Measurements from ENCODE around the gene ZNF536.
"Not testable (repeated sequence)": the region's sequence is repeated elsewhere in the genome, so short reads cannot be mapped to it uniquely, and the experiment has no call there.

ZNF536 gene

DNA sequence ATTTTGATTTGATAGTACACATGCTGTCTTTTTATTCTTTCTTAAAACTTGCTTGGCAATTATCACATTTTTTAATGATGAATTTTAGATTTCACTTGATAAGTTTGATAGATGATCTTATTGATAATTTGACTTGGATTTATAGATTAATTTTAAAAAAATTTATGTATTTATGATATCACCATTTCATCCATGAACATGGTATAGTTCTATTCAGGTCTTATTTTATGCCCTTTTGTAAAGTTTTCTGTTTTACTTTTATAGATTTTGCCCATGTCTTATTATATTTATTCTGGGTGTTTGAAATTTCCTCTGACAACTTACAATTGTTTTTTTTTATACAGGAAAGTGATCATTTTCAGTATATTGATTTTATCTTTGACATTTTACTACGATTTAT, 39.5 kb downstream of the ZNF536 start:
- Histone ChIP-seq H3K27ac (replicated peaks) (no peak overlapping the region), H3K27me3 (ENCODE audit: insufficient read depth, poor library complexity, severe bottlenecking) (no peaks in the 10 kb centered on the region), H3K4me3 (replicated peaks; ENCODE audit: insufficient read depth, low read length) (no peak overlapping the region)
- TF ChIP-seq SPI1 (IDR thresholded peaks at IDR 0.05; ENCODE audit: borderline replicate concordance, low read depth) (no peak), POLR2AphosphoS5 (IDR thresholded peaks at IDR 0.05; ENCODE audit: low read depth) (no peak), GABPA (IDR thresholded peaks at IDR 0.05; ENCODE audit: low read depth) (no peak)
- TF ChIP-seq, protein P1, sequence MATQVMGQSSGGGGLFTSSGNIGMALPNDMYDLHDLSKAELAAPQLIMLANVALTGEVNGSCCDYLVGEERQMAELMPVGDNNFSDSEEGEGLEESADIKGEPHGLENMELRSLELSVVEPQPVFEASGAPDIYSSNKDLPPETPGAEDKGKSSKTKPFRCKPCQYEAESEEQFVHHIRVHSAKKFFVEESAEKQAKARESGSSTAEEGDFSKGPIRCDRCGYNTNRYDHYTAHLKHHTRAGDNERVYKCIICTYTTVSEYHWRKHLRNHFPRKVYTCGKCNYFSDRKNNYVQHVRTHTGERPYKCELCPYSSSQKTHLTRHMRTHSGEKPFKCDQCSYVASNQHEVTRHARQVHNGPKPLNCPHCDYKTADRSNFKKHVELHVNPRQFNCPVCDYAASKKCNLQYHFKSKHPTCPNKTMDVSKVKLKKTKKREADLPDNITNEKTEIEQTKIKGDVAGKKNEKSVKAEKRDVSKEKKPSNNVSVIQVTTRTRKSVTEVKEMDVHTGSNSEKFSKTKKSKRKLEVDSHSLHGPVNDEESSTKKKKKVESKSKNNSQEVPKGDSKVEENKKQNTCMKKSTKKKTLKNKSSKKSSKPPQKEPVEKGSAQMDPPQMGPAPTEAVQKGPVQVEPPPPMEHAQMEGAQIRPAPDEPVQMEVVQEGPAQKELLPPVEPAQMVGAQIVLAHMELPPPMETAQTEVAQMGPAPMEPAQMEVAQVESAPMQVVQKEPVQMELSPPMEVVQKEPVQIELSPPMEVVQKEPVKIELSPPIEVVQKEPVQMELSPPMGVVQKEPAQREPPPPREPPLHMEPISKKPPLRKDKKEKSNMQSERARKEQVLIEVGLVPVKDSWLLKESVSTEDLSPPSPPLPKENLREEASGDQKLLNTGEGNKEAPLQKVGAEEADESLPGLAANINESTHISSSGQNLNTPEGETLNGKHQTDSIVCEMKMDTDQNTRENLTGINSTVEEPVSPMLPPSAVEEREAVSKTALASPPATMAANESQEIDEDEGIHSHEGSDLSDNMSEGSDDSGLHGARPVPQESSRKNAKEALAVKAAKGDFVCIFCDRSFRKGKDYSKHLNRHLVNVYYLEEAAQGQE (IDR thresholded peaks at IDR 0.05; ENCODE audit: insufficient replicate concordance, low read depth) = no peak
- TF ChIP-seq, protein P2, sequence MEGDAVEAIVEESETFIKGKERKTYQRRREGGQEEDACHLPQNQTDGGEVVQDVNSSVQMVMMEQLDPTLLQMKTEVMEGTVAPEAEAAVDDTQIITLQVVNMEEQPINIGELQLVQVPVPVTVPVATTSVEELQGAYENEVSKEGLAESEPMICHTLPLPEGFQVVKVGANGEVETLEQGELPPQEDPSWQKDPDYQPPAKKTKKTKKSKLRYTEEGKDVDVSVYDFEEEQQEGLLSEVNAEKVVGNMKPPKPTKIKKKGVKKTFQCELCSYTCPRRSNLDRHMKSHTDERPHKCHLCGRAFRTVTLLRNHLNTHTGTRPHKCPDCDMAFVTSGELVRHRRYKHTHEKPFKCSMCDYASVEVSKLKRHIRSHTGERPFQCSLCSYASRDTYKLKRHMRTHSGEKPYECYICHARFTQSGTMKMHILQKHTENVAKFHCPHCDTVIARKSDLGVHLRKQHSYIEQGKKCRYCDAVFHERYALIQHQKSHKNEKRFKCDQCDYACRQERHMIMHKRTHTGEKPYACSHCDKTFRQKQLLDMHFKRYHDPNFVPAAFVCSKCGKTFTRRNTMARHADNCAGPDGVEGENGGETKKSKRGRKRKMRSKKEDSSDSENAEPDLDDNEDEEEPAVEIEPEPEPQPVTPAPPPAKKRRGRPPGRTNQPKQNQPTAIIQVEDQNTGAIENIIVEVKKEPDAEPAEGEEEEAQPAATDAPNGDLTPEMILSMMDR (IDR thresholded peaks at IDR 0.05; ENCODE audit: insufficient read depth, low read length) = no peak
- no peak for DNase-seq (ENCODE audit: low read depth in 1 of 2, low spot score in 1 of 2)

DNA sequence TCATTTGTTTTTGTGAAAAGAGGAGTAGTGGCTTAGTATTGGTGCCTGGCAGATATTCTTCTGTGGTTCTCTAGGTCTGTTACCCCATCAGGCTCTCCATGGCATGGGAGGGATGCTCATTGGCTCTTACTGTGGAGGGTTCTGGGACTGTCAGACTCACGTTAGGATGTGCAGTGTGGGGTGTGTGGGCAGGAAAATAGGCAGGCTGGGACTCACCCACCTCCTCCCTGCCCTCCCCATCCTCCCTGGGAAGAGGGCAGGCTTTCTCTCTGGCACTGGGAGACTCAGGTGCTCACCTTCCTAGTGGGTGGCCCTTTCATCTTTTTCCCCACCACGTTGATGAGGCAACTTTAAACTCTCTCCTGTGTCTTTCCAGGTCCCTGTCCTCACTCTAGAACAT, 44.2 kb downstream of the ZNF536 start:
- TF ChIP-seq, protein P2 (IDR thresholded peaks at IDR 0.05; ENCODE audit: insufficient read depth, low read length) = no peak
- TF ChIP-seq POLR2AphosphoS5 (IDR thresholded peaks at IDR 0.05; ENCODE audit: low read depth) = no peak
- TF ChIP-seq GABPA (IDR thresholded peaks at IDR 0.05; ENCODE audit: low read depth) = no peak
- TF ChIP-seq, protein P1 (IDR thresholded peaks at IDR 0.05; ENCODE audit: insufficient replicate concordance, low read depth) = no peak
- TF ChIP-seq SPI1 (IDR thresholded peaks at IDR 0.05; ENCODE audit: borderline replicate concordance, low read depth) = no peak
- DNase-seq (ENCODE audit: low read depth in 1 of 2, low spot score in 1 of 2) = no peak

DNA sequence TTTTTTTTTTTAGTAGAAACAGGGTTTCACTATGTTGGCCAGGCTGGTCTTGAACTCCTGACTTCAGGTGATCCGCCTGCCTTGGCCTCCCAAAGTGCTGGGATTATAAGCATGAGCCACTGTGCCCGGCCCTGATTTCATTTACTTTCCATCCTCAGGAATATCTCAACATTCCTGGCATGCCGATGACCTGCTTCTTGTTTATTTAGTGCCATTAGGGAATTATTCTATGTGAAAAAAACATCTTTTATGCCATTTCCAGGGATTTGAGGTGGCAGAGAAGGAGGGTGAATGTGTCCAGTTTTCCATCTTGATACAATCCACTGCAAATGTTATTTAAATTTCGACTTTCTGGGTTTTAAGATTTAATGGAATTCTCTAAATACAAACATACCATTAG, 45.0 kb downstream of the ZNF536 start:
- H3K27me3 ChIP-seq (ENCODE audit: insufficient read depth, poor library complexity, severe bottlenecking); DNase-seq (ENCODE audit: low read depth in 1 of 2, low spot score in 1 of 2); H3K4me3 ChIP-seq (replicated peaks; ENCODE audit: insufficient read depth, low read length); H3K27ac ChIP-seq (replicated peaks): not testable (repeated sequence)

More for the DNA sequence above, 44.2 kb downstream of the ZNF536 start:
- H3K4me3 ChIP-seq (replicated peaks; ENCODE audit: insufficient read depth, low read length) = no peak overlapping the region
- no peaks in the 10 kb centered on the region for H3K27me3 ChIP-seq (ENCODE audit: insufficient read depth, poor library complexity, severe bottlenecking)
- H3K27ac ChIP-seq (replicated peaks) = no peak overlapping the region

DNA sequence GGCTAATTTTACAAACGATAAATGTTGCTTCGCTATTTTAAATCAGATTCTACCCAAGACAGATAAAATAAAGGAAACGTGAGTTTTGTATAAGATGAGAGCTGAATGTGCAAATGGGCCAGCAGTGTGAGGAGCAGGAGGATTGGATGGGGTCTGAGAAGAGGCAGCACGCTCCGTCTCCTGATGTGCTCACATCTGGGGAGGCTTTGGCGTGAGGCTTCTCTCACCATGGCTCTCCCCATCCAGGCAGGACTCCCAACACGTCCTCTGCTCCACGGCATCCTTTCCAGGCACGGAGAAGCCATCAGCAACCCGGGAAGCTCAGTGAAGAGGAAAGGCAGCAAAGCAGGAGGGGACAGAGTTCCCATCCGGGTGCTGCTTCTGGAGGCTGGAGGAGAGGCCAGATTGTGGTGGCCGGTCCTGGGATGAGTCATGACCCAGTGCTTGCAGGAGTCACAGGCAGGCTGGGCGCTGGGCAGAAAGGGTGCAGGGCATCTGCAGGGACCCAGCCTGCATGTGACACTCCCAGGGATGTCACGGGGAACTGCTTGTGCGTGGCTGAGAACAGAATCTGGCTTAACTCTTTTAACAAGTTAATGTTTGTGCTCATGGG, 47.5 kb downstream of the ZNF536 start:
- no peak for DNase-seq (ENCODE audit: low read depth in 1 of 2, low spot score in 1 of 2)
- H3K4me3 ChIP-seq (replicated peaks; ENCODE audit: insufficient read depth, low read length) = no peak overlapping the region
- no peaks in the 10 kb centered on the region for H3K27me3 ChIP-seq (ENCODE audit: insufficient read depth, poor library complexity, severe bottlenecking)
- no peak for TF ChIP-seq POLR2AphosphoS5 (IDR thresholded peaks at IDR 0.05; ENCODE audit: low read depth)
- no peak for TF ChIP-seq GABPA (IDR thresholded peaks at IDR 0.05; ENCODE audit: low read depth)
- TF ChIP-seq SPI1 (IDR thresholded peaks at IDR 0.05; ENCODE audit: borderline replicate concordance, low read depth) = no peak
- TF ChIP-seq, protein P1 (IDR thresholded peaks at IDR 0.05; ENCODE audit: insufficient replicate concordance, low read depth) = no peak
- TF ChIP-seq, protein P2 (IDR thresholded peaks at IDR 0.05; ENCODE audit: insufficient read depth, low read length) = no peak
- H3K27ac ChIP-seq (replicated peaks) = no peak overlapping the region

Measured in HL-60 (cell line).